Muscle of leg (tissue), 11 donors: Measurements from ENCODE around the gene KCNRG. TPM values are rescaled to one million over a fixed set of nuclear protein-coding genes. Genes with fewer than 3 reads are reported as not detected.
"Not testable (repeated sequence)": the region's sequence is repeated elsewhere in the genome, so short reads cannot be mapped to it uniquely, and the experiment has no call there.

ENCODE experiments used
- DNase-seq: peaks from one replicate; pipeline ENCODE4 v3.0.0; 2013
- H3K27ac ChIP-seq: one replicate; pipeline ENCODE4 v1.5.1; 2013; ENCODE audit warnings: mild to moderate bottlenecking, low read length, control low read depth
- H3K27me3 ChIP-seq: one replicate; pipeline ENCODE4 v1.6.1; 2013; ENCODE audit warnings: low read length; ENCODE audit not compliant: control insufficient read depth, insufficient read depth
- H3K36me3 ChIP-seq: one replicate; pipeline ENCODE4 v1.6.1; 2013; ENCODE audit warnings: low read length; ENCODE audit not compliant: control insufficient read depth, insufficient read depth
- H3K4me1 ChIP-seq: one replicate; pipeline ENCODE4 v1.6.1; 2013; ENCODE audit warnings: low read length; ENCODE audit not compliant: control insufficient read depth, insufficient read depth
- H3K4me3 ChIP-seq: one replicate; pipeline ENCODE4 v1.5.1; 2013; ENCODE audit warnings: low read length, control low read depth
- H3K9me3 ChIP-seq: replicated peaks from 2 replicates; pipeline ENCODE4 v1.6.1; 2013; ENCODE audit warnings: low read depth, low read length; ENCODE audit not compliant: control insufficient read depth
- WGBS: methylation state at CpG from one replicate; pipeline ENCODE4 v1.1.5; 2013; ENCODE audit warnings: missing lambda C conversion rate; ENCODE audit not compliant: insufficient coverage; 5-methylcytosine and 5-hydroxymethylcytosine counted together
- polyA plus RNA-seq, 8 donors: library from polyadenylated mRNA; unstranded; fragments of 120-200 nt; gene quantifications; one replicate each; pipeline versions ENCODE4 v1.2.1 to v1.2.3, GENCODE V29; 2013; ENCODE audit warnings: inconsistent platforms in 1 of 8, low replicate concordance in 1 of 8; ENCODE audit not compliant: insufficient read length in 8 of 8, insufficient read depth in 1 of 8
- total RNA-seq: library from RNA; stranded (reverse); fragments of 120-200 nt; gene quantifications from one replicate; pipeline ENCODE4 v1.2.4, GENCODE V29; 2013

The KCNRG gene
- total and polyA plus RNA-seq, 9 donors = 0.38 to 2.1 (median 1.3) TPM

- no peaks in the 10 kb centered on the region for H3K4me1 ChIP-seq
- no peak for DNase-seq
- no peaks in the 10 kb centered on the region for H3K9me3 ChIP-seq
- H3K27me3 ChIP-seq = no peaks in the 10 kb centered on the region
- no peak overlapping the region for H3K27ac ChIP-seq
- H3K36me3 ChIP-seq = no peaks in the 10 kb centered on the region
- H3K4me3 ChIP-seq = no peak overlapping the region
Observed at GRCh38 chr13:50037788-50038187, 22.5 kb downstream of the KCNRG start.

DNA sequence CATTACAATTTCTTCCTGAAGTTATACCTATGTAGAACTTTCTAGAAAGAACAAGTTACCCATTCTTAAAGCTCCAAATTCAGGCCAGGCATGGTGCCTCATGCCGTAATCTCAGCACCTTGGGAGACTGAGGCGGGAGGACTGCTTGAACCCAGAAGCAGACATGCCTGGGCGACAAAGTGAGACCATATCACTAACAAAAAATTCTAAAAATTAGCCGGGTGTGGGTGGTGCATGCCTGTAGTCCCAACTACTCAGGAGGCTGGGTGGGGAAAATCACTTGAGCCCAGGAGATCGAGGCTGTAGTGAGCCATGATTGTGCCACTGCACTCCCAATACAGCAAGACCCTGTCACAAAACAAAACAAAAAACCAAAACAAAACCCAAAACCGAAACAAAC, 23.0 kb downstream of the KCNRG start:
- H3K36me3 ChIP-seq = no peaks in the 10 kb centered on the region
- no peak for DNase-seq
- 100% methylated on average over 2 of the region's 6 CpGs for WGBS
- H3K9me3 ChIP-seq = no peaks in the 10 kb centered on the region
- H3K4me1 ChIP-seq = no peaks in the 10 kb centered on the region
- no peak overlapping the region for H3K27ac ChIP-seq
- no peak overlapping the region for H3K4me3 ChIP-seq
- H3K27me3 ChIP-seq = no peaks in the 10 kb centered on the region

- Histone ChIP-seq H3K9me3 (no peaks in the 10 kb centered on the region), H3K4me1 (no peaks in the 10 kb centered on the region), H3K36me3 (peaks cover 16% of the 10 kb centered on the region), H3K4me3 (no peak overlapping the region), H3K27me3 (no peaks in the 10 kb centered on the region), H3K27ac (no peak overlapping the region)
- no CpG with 5 or more reads among the region's 4 CpGs for WGBS
- no peak for DNase-seq
Observed at GRCh38 chr13:50052478-50052877, 37.2 kb downstream of the KCNRG start.

- no peak overlapping the region for H3K4me3 ChIP-seq
- H3K9me3 ChIP-seq = no peaks in the 10 kb centered on the region
- DNase-seq = no peak
- H3K36me3 ChIP-seq = peaks cover 16% of the 10 kb centered on the region
- WGBS = no CpG with 5 or more reads among the region's 1 CpG
- no peak overlapping the region for H3K27ac ChIP-seq
- no peaks in the 10 kb centered on the region for H3K27me3 ChIP-seq
- H3K4me1 ChIP-seq = no peaks in the 10 kb centered on the region
Observed at GRCh38 chr13:50053844-50054243, 38.6 kb downstream of the KCNRG start.

GRCh38 chr13:50055454-50055853, 40.2 kb downstream of the KCNRG start:
- Histone ChIP-seq H3K9me3 (no peaks in the 10 kb centered on the region), H3K4me3 (no peak overlapping the region), H3K4me1 (no peaks in the 10 kb centered on the region), H3K27me3 (no peaks in the 10 kb centered on the region), H3K36me3 (peaks cover 18% of the 10 kb centered on the region), H3K27ac (no peak overlapping the region)
- DNase-seq = no peak
- WGBS = 80% methylated on average over 1 of the region's 1 CpG

DNA sequence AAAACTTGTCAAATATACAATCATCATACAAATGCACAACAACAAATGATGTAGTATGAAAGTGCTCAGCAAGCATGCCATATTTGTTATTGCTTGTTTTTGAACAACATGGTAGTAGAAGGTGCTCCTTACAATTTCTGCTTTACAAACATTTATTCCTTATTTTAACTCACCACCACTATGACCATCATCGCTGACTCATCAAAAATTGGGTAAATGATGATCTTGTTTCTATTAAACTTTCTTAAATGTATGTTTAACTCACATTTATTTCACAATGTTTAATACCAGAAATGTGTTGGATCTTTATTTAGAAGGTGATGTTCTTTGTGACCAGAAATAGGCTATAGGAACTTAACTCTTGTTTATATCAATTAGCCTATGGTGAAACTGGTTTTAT, 45.5 kb downstream of the KCNRG start:
- Histone ChIP-seq H3K4me1 (no peaks in the 10 kb centered on the region), H3K9me3 (no peaks in the 10 kb centered on the region), H3K27ac (no peak overlapping the region), H3K27me3 (no peaks in the 10 kb centered on the region), H3K36me3 (peaks cover 9% of the 10 kb centered on the region), H3K4me3 (no peak overlapping the region)
- DNase-seq = no peak
- no CpG with 5 or more reads among the region's 1 CpG for WGBS

- WGBS = no CpG with 5 or more reads among the region's 7 CpGs
- not testable (repeated sequence) for H3K4me1 ChIP-seq, H3K27me3 ChIP-seq, H3K27ac ChIP-seq, DNase-seq, H3K4me3 ChIP-seq, H3K9me3 ChIP-seq
- H3K36me3 ChIP-seq = peaks cover 11% of the 10 kb centered on the region
Observed at GRCh38 chr13:50062336-50062735, 47.1 kb downstream of the KCNRG start.

DNA sequence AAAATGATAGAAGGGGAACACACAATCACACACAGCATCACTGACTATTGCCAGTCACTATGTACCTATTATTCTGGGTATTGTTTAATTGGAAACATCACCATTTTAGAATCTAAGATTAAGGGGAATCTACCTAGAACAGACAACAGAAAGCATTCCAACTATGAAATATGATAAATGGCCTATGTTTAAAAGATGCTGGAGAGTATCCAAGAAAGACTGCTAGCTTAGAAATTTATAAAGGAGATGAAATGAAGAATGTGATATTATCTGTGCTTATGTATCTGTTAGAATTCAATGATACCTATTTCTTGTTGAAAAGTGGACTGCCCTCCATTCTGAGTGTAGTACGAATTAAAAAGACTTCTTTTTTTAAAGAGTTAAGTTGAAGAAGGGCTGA, 50.5 kb downstream of the KCNRG start:
- H3K27me3 ChIP-seq = no peaks in the 10 kb centered on the region
- DNase-seq = no peak
- H3K4me3 ChIP-seq = no peak overlapping the region
- WGBS = no CpG with 5 or more reads among the region's 1 CpG
- no peaks in the 10 kb centered on the region for H3K9me3 ChIP-seq
- H3K4me1 ChIP-seq = no peaks in the 10 kb centered on the region
- H3K27ac ChIP-seq = no peak overlapping the region
- peaks cover 7% of the 10 kb centered on the region for H3K36me3 ChIP-seq

DNA sequence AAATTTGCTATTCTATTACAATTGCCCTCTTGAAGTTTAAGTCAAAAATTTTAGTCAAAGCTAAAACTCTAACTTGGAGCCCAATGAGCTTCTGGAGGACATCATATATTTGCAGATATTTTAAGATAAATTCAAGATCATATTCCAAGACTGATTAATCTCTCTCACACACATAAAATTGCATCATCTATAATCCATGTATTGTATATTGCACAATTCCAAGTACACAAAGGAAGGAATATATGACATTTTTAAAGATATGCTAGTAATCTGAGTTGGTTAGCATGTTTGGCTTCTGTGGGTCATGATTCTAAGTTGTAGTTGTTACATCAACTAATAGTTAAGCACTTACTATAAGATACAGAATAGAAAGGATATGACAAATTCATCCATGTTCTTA, 53.3 kb downstream of the KCNRG start:
- Histone ChIP-seq H3K27me3 (no peaks in the 10 kb centered on the region), H3K27ac (no peak overlapping the region), H3K4me3 (no peak overlapping the region), H3K36me3 (peaks cover 7% of the 10 kb centered on the region), H3K9me3 (no peaks in the 10 kb centered on the region), H3K4me1 (peaks cover 3% of the 10 kb centered on the region)
- no peak for DNase-seq

DNA sequence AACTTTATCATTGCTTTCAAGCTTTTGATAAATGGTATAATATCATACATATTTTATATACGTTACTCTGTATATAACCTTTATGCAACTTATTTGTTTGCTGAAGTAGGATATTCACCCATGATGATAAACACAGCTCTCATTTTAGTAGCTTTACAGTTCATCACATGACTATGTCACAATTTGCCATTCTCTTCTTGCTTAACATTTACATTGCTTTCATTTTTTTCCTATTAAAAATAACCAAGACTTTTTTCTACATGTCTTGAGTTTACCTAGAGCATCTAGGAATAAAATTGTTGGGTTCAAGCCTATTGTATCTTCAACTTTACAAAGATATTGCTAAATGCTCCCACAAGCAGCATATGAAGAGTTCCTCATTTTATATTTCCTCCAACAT, 54.0 kb downstream of the KCNRG start:
- no CpG with 5 or more reads among the region's 1 CpG for WGBS
- Histone ChIP-seq H3K4me1 (peaks cover 3% of the 10 kb centered on the region), H3K4me3 (no peak overlapping the region), H3K27me3 (no peaks in the 10 kb centered on the region), H3K27ac (no peak overlapping the region), H3K9me3 (no peaks in the 10 kb centered on the region), H3K36me3 (peaks cover 7% of the 10 kb centered on the region)
- DNase-seq = no peak

GRCh38 chr13:50070186-50070585, 54.9 kb downstream of the KCNRG start:
- DNase-seq = no peak
- Histone ChIP-seq H3K36me3 (peaks cover 4% of the 10 kb centered on the region), H3K9me3 (no peaks in the 10 kb centered on the region), H3K27me3 (no peaks in the 10 kb centered on the region), H3K4me3 (no peak overlapping the region), H3K27ac (no peak overlapping the region), H3K4me1 (peaks cover 3% of the 10 kb centered on the region)
